Suprapubic skin (tissue), 3 donors: Measurements from ENCODE around the gene IL6ST.

Source experiments
- CTCF ChIP-seq, 2 donors: fragments of 200-600 bp in 1 of 2; fragments of 450-650 bp in 1 of 2; sonication (generic) in 1 of 2; IDR thresholded peaks; one replicate each; pipeline ENCODE4 v1.5.1; 2016 to 2019; ENCODE audit warnings: antibody characterized with exemption in 2 of 2, mild to moderate bottlenecking in 1 of 2, moderate library complexity in 1 of 2
- EP300 ChIP-seq: sonication (generic); formaldehyde crosslinking; IDR thresholded peaks from one replicate; pipeline ENCODE4 v1.6.1; 2017; ENCODE audit warnings: antibody characterized with exemption
- POLR2A ChIP-seq, 2 donors: fragments of 450-650 bp; IDR thresholded peaks; one replicate each; pipeline ENCODE4 v1.6.1; 2017; ENCODE audit warnings: antibody characterized with exemption in 2 of 2, mild to moderate bottlenecking in 2 of 2, moderate library complexity in 2 of 2

- TF ChIP-seq POLR2A (IDR thresholded peaks at IDR 0.05) (no peak), CTCF (IDR thresholded peaks at IDR 0.05) (no peak), EP300 (no peak)
Measured at GRCh38 chr5:55993731-55994494, 850 bp downstream of the IL6ST start.
